Activated CD4-positive, alpha-beta T cell treated with anti-CD3 and anti-CD28 coated beads for 36 hours (primary cell): ENCODE measurements around the gene ETV2. TPM values are rescaled to one million over a fixed set of nuclear protein-coding genes. Genes with fewer than 3 reads are reported as not detected.
"Not testable (repeated sequence)": the region's sequence is repeated elsewhere in the genome, so short reads cannot be mapped to it uniquely, and the experiment has no call there.

Experiments used
- ATAC-seq: fragments of 200-7000 bp; cut with Tn5 transposase; one replicate; pipeline ENCODE4 v1.10.0; 2021; ENCODE audit warnings: mild to moderate bottlenecking, moderate library complexity
- CTCF ChIA-PET: fragments of 350-600 bp; sonication (Branson Sonifier 250); formaldehyde crosslinking; loops from one replicate; lab custom pipeline; 2021; ENCODE audit warnings: antibody characterized with exemption; lab: Charles Lee
- POLR2A ChIA-PET: fragments of 350-600 bp; sonication (Branson Sonifier 250); formaldehyde crosslinking; loops from one replicate; lab custom pipeline; 2021; ENCODE audit warnings: antibody characterized with exemption, inconsistent platforms; lab: Charles Lee
- DNase-seq: peaks from one replicate; pipeline ENCODE4 v3.0.0-alpha.2; 2020
- H3K27ac Mint-ChIP-seq: one replicate; pipeline ENCODE4 v1.8.0; 2021; ENCODE audit warnings: mixed read lengths
- H3K27me3 Mint-ChIP-seq: one replicate; pipeline ENCODE4 v1.8.0; 2021; ENCODE audit warnings: mixed read lengths
- H3K36me3 Mint-ChIP-seq: one replicate; pipeline ENCODE4 v1.8.0; 2021; ENCODE audit warnings: low read depth, mixed read lengths
- H3K4me1 Mint-ChIP-seq: one replicate; pipeline ENCODE4 v1.8.0; 2021; ENCODE audit warnings: mixed read lengths
- H3K4me3 Mint-ChIP-seq: one replicate; pipeline ENCODE4 v1.8.0; 2021; ENCODE audit warnings: mild to moderate bottlenecking, moderate library complexity, mixed read lengths
- H3K9me3 Mint-ChIP-seq: one replicate; pipeline ENCODE4 v1.8.0; 2021; ENCODE audit warnings: low read depth, mixed read lengths
- intact Hi-C, 2 experiments: fragments of 100-400 bp; cut with DNase I in 1 of 2; cut with micrococcal nuclease in 1 of 2; formaldehyde crosslinking; loops; one replicate each; pipeline versions ENCODE4 v1.14.2 to v1.15.1; 2022 to 2024; cut with DNase I, micrococcal nuclease
- total RNA-seq, 2 experiments: library from RNA; stranded (reverse); gene quantifications; one replicate each; pipeline ENCODE4 v1.2.3, GENCODE V29; 2021

Gene ETV2
- total RNA-seq, 2 experiments from 2014 or later = 0.37 to 1.1 TPM

- Mint-ChIP-seq H3K27me3 (no peaks in the 10 kb centered on the region), H3K4me1 (peaks cover 40% of the 10 kb centered on the region), H3K9me3 (no peaks in the 10 kb centered on the region), H3K4me3 (peak overlapping the region; percentile 77), H3K36me3 (peaks cover 3% of the 10 kb centered on the region), H3K27ac (peak overlapping the region; percentile 83)
- intact Hi-C loops = loop anchor here (1.0 to 10.0 kb wide), 13 partner anchors 16 to 496 kb away; partner anchors contain the start of genes ALKBH6 (in 1 of the 2), ARHGAP33 (in 1 of the 2), CAPNS1 (in 1 of the 2) and FXYD5 (in 1 of the 2)
- CTCF ChIA-PET = interaction anchor here (0.5 to 1.4 kb wide), 4 partner anchors 33 to 104 kb away, joined by 3 read pairs; partner anchors contain the start of gene LIN37
- ATAC-seq (peak; percentile 86), DNase-seq (peak; percentile 98)
- POLR2A ChIA-PET = interaction anchor here (1.5 to 1.7 kb wide), 2 partner anchors 67 to 69 kb away, joined by 4 to 7 read pairs; no protein-coding TSS in a partner anchor
Observed at GRCh38 chr19:35644206-35644986, 2.9 kb downstream of the ETV2 start.

GRCh38 chr19:35644987-35645679, 3.6 kb downstream of the ETV2 start:
- CTCF ChIA-PET = interaction anchor here (0.6 to 1.2 kb wide), 3 partner anchors 31 to 103 kb away, joined by 3 read pairs; partner anchors contain the start of gene LIN37
- POLR2A ChIA-PET = interaction anchor here (1.5 to 1.7 kb wide), 2 partner anchors 66 to 68 kb away, joined by 4 to 7 read pairs; no protein-coding TSS in a partner anchor
- Mint-ChIP-seq H3K27me3 (no peaks in the 10 kb centered on the region), H3K9me3 (no peaks in the 10 kb centered on the region), H3K27ac (peak overlapping the region; percentile 83), H3K4me3 (peak overlapping the region; percentile 77), H3K4me1 (peaks cover 43% of the 10 kb centered on the region), H3K36me3 (peaks cover 5% of the 10 kb centered on the region)
- intact Hi-C loops = loop anchor here (1.0 to 10.0 kb wide), 13 partner anchors 17 to 495 kb away; partner anchors contain the start of genes ALKBH6 (in 1 of the 2), ARHGAP33 (in 1 of the 2), CAPNS1 (in 1 of the 2) and FXYD5 (in 1 of the 2)
- ATAC-seq = peak; percentile 16
- peak; percentile 94 for DNase-seq

DNA sequence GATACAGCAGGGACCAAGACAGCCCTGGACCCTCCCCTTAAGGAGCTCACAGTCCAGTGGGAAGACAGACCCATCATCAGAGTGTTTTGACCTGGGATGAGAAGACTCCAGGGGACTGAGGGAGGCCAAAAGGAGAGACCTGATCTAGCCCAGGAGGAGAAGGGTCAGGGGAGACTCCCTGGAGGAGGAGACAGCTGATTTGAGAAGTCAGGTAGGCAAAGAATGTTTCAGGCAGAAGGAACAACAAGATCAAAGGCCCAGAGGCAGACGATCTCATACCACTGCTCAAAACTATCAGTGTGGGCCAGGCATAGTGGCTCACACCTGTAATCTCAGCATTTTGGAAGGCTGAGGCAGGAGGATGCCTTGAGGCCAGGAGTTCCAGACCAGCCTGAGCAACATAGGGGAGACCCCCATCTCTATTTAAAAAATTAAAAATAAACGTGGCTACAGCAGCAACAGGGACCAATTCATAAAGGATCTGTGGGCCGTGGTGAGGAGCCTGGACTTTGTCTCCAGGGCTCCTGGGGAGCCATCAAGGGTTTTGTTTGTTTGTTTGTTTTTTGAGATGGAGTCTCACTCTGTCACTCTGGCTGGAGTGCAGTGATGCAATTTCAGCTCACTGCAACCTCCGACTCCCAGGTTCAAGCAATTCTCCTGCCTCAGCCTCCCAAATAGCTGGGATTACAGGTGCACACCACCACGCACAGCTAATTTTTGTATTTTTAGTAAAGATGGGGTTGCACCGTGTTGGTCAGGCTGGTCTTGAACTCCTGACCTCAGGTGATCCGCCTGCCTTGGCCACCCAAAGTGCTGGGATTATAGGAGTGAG, 4.4 kb downstream of the ETV2 start:
- H3K27ac Mint-ChIP-seq = no peak overlapping the region
- CTCF ChIA-PET = interaction anchor here (0.6 kb wide), 1 partner anchor 32 kb away, joined by 3 read pairs; no protein-coding TSS in a partner anchor
- H3K4me3 Mint-ChIP-seq = peak overlapping the region; percentile 77
- POLR2A ChIA-PET = no interaction called here
- DNase-seq = no peak
- no peaks in the 10 kb centered on the region for H3K9me3 Mint-ChIP-seq
- intact Hi-C loops = loop anchor here in 1 of 2 experiments (10.0 kb wide), 1 partner anchor 491 kb away; the partner anchor contains the start of gene FXYD5
- no peaks in the 10 kb centered on the region for H3K27me3 Mint-ChIP-seq
- peaks cover 50% of the 10 kb centered on the region for H3K4me1 Mint-ChIP-seq
- ATAC-seq = no peak
- H3K36me3 Mint-ChIP-seq = peaks cover 8% of the 10 kb centered on the region

- peaks cover 16% of the 10 kb centered on the region for H3K36me3 Mint-ChIP-seq
- ChIA-PET CTCF (interaction anchor here (0.6 to 1.2 kb wide), 11 partner anchors 10 to 507 kb away, joined by 3 to 5 read pairs (median 3); no protein-coding TSS in a partner anchor), POLR2A (interaction anchor here (0.6 to 1.0 kb wide), 7 partner anchors 12 to 116 kb away, joined by 3 to 8 read pairs (median 3); partner anchors contain the start of gene IGFLR1)
- intact Hi-C loops = loop anchor here in 1 of 2 experiments (1.0 to 10.0 kb wide), 10 partner anchors 20 to 493 kb away; partner anchors contain the start of genes ARHGAP33, FXYD5, HAUS5 and PROSER3
- ATAC-seq (peak; percentile 76), DNase-seq (peak; percentile 95)
- peak within 1 kb of the TSS; percentile 92 for H3K4me3 Mint-ChIP-seq
- no peaks in the 10 kb centered on the region for H3K9me3 Mint-ChIP-seq
- H3K27me3 Mint-ChIP-seq = no peaks in the 10 kb centered on the region
- peak within 1 kb of the TSS; percentile 84 for H3K27ac Mint-ChIP-seq
- H3K4me1 Mint-ChIP-seq = peaks cover 39% of the 10 kb centered on the region
Observed at GRCh38 chr19:35648017-35648961, 6.7 kb downstream of the ETV2 start, which contains the start of gene COX6B1. TSS of gene COX6B1 (plus strand) at chr19:35648323. CDS start at chr19:35651244, 2,921 bp downstream.

GRCh38 chr19:35650581-35650980, 9.0 kb downstream of the ETV2 start:
- peaks cover 26% of the 10 kb centered on the region for H3K4me1 Mint-ChIP-seq
- ChIA-PET POLR2A (no interaction called here), CTCF (no interaction called here)
- peaks cover 30% of the 10 kb centered on the region for H3K36me3 Mint-ChIP-seq
- H3K27ac Mint-ChIP-seq = peak overlapping the region; percentile 55
- ATAC-seq (no peak), DNase-seq (no peak)
- intact Hi-C loops = no loop called here
- H3K27me3 Mint-ChIP-seq = no peaks in the 10 kb centered on the region
- no peak overlapping the region for H3K4me3 Mint-ChIP-seq
- H3K9me3 Mint-ChIP-seq = no peaks in the 10 kb centered on the region

GRCh38 chr19:35654828-35655227, 13.3 kb downstream of the ETV2 start:
- H3K27me3 Mint-ChIP-seq, intact Hi-C loops: not testable (repeated sequence)

DNA sequence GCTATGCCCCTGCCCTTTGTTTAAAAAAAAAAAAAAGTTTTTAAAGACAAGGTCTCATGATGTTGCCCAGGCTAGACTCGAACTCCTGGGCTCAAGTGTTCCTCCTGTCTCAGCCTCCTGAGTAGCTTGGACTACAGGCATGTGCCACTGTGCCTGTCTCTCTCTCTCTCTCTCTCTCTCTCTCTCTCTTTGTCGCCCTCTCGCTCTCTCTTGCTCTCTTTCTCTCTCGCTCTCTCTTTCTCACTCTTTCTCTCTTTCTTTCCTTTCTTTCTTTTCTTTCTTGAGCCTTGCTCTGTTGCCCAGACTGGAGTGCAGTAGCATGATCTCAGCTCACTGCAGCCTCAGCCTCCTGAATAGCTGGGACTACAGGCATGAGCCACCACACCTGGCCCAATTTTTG, 14.1 kb downstream of the ETV2 start:
- DNase-seq (no peak), ATAC-seq (no peak)
- CTCF ChIA-PET = interaction anchor here (0.6 kb wide), 1 partner anchor 194 kb away, joined by 3 read pairs; no protein-coding TSS in a partner anchor
- intact Hi-C loops = no loop called here
- no peaks in the 10 kb centered on the region for H3K9me3 Mint-ChIP-seq
- peaks cover 52% of the 10 kb centered on the region for H3K36me3 Mint-ChIP-seq
- H3K4me3 Mint-ChIP-seq = no peak overlapping the region
- no peaks in the 10 kb centered on the region for H3K27me3 Mint-ChIP-seq
- H3K27ac Mint-ChIP-seq = peak overlapping the region; percentile 0
- H3K4me1 Mint-ChIP-seq = peaks cover 12% of the 10 kb centered on the region
- POLR2A ChIA-PET = no interaction called here

More at GRCh38 chr19:35654828-35655227, 13.3 kb downstream of the ETV2 start:
- H3K9me3 Mint-ChIP-seq, POLR2A ChIA-PET, H3K27ac Mint-ChIP-seq, H3K4me3 Mint-ChIP-seq, DNase-seq, ATAC-seq: not testable (repeated sequence)
- Mint-ChIP-seq H3K4me1 (peaks cover 18% of the 10 kb centered on the region), H3K36me3 (peaks cover 52% of the 10 kb centered on the region)
- CTCF ChIA-PET = interaction anchor here (0.6 kb wide), 1 partner anchor 611 kb away, joined by 4 read pairs; no protein-coding TSS in a partner anchor

DNA sequence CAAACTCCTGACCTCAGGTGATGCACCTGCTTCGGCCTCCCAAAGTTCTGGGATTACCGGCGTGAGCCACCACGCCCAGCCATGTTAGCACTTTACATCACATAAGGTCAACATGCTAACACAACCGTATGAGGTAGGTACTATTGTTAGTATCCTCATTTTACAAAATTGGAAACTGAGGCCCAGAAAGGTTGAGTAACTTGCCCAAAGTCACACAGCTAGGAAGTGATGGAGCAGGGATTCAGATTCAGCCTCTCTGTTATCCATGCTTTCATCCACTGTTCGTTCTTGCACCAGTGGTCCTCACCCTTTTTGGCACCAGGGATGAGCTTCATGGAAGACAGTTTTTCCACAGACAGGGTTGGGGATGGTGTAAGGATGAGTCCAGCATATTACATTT, 15.2 kb downstream of the ETV2 start:
- Mint-ChIP-seq H3K27ac (no peak overlapping the region), H3K36me3 (peaks cover 50% of the 10 kb centered on the region), H3K4me3 (no peak overlapping the region), H3K27me3 (no peaks in the 10 kb centered on the region), H3K9me3 (no peaks in the 10 kb centered on the region), H3K4me1 (peaks cover 4% of the 10 kb centered on the region)
- CTCF ChIA-PET = interaction anchor here (1.6 kb wide), 1 partner anchor 17 kb away, joined by 3 read pairs; no protein-coding TSS in a partner anchor
- intact Hi-C loops = no loop called here
- POLR2A ChIA-PET = interaction anchor here (0.6 kb wide), 1 partner anchor 16 kb away, joined by 3 read pairs; no protein-coding TSS in a partner anchor
- ATAC-seq (no peak), DNase-seq (no peak)

DNA sequence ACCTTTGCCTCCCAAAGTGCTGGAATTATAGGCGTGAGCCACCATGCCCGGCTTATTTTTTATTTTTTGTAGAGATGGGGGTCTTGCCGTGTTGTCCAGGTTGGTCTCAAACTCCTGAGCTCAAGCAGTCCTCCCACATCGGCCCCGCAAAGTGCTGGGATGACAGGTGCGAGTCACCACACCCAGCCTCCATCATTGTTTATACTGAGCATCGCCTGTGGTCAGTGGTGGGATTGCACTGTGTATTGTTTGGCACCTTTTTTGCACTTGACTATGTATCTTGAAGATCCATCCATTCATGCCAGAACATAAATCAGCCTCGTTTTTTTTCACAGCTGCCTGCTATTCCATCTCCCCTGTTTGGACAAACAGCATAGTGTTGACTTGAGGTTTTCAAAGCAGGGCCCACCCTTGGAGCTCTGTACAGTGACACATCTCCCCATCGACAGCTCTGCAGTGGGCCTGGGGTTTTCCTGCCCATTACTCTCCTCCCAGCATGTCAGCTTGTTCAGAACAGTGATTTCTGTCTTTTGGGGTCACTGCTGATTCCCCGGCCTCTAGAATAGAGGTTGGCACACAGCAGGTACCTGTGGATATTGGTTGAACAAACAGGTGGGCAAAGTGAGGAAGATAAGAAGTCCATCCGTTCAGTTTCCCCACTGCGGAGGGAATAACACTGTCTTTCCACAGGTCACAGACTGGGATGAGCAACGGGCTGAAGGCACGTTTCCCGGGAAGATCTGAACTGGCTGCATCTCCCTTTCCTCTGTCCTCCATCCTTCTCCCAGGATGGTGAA, 16.6 kb downstream of the ETV2 start:
- peak; percentile 33 for DNase-seq
- ChIA-PET POLR2A (interaction anchor here (0.6 kb wide), 1 partner anchor 18 kb away, joined by 4 read pairs; no protein-coding TSS in a partner anchor), CTCF (interaction anchor here (0.8 to 1.9 kb wide), 4 partner anchors 10 to 374 kb away, joined by 3 to 5 read pairs (median 4); partner anchors contain the start of gene COX6B1)
- H3K27ac Mint-ChIP-seq = no peak overlapping the region
- H3K9me3 Mint-ChIP-seq = no peaks in the 10 kb centered on the region
- peak; percentile 53 for ATAC-seq
- peaks cover 56% of the 10 kb centered on the region for H3K36me3 Mint-ChIP-seq
- intact Hi-C loops = no loop called here
- peaks cover 2% of the 10 kb centered on the region for H3K4me1 Mint-ChIP-seq
- no peaks in the 10 kb centered on the region for H3K27me3 Mint-ChIP-seq
- H3K4me3 Mint-ChIP-seq = no peak overlapping the region
